OCI-LY1 (cell line): ENCODE measurements around the gene ADAT3.

Source experiments
- H2AFZ ChIP-seq: fragments of 200-600 bp; sonication (generic), shearing (Covaris generic); 2 replicates; pipeline ENCODE4 v1.6.0; 2014; ENCODE audit warnings: antibody characterized with exemption, mild to moderate bottlenecking, low read length
- H3F3A ChIP-seq: fragments of 200-600 bp; sonication (generic), shearing (Covaris generic); 2 replicates; pipeline ENCODE4 v1.6.0; 2014; ENCODE audit warnings: mild to moderate bottlenecking, antibody characterized with exemption, low read length, moderate library complexity; ENCODE audit not compliant: insufficient read depth
- H3K27ac ChIP-seq: fragments of 200-600 bp; sonication (generic); 2 replicates; pipeline ENCODE4 v1.5.1; 2014; ENCODE audit warnings: low read length, mixed run types, mild to moderate bottlenecking, low read depth; ENCODE audit not compliant: poor library complexity, severe bottlenecking
- H3K27me3 ChIP-seq: fragments of 200-600 bp; sonication (generic); 2 replicates; pipeline ENCODE4 v1.6.0; 2014; ENCODE audit warnings: antibody characterized with exemption, mild to moderate bottlenecking, low read length, moderate library complexity; ENCODE audit not compliant: insufficient read depth
- H3K36me3 ChIP-seq: fragments of 200-600 bp; sonication (generic); 2 replicates; pipeline ENCODE4 v1.6.1; 2014; ENCODE audit warnings: mild to moderate bottlenecking, antibody characterized with exemption, low read length, moderate library complexity, mixed read lengths; ENCODE audit not compliant: insufficient read depth
- H3K4me1 ChIP-seq: fragments of 200-600 bp; sonication (generic); 2 replicates; pipeline ENCODE4 v1.5.1; 2014; ENCODE audit warnings: mild to moderate bottlenecking, low read length, moderate library complexity; ENCODE audit not compliant: insufficient read depth, severe bottlenecking
- H3K4me2 ChIP-seq: fragments of 200-600 bp; sonication (generic), shearing (Covaris generic); 2 replicates; pipeline ENCODE4 v1.6.1; 2014; ENCODE audit warnings: low read length
- H3K4me3 ChIP-seq: fragments of 200-600 bp; sonication (generic); 2 replicates; pipeline ENCODE4 v1.5.1; 2014; ENCODE audit warnings: low read length, low read depth, mild to moderate bottlenecking, mixed read lengths; ENCODE audit not compliant: poor library complexity, severe bottlenecking
- H3K79me2 ChIP-seq: fragments of 200-600 bp; shearing (Covaris generic); 2 replicates; pipeline ENCODE4 v1.6.1; 2016; ENCODE audit warnings: mixed run types, low read length, mixed read lengths; ENCODE audit not compliant: insufficient read depth
- H3K9ac ChIP-seq: fragments of 200-600 bp; sonication (generic), shearing (Covaris generic); 2 replicates; pipeline ENCODE4 v1.6.1; 2014; ENCODE audit warnings: mild to moderate bottlenecking, low read length, mixed read lengths
- H3K9me2 ChIP-seq: fragments of 200-600 bp; sonication (generic), shearing (Covaris generic); 2 replicates; pipeline ENCODE4 v1.6.1; 2014; ENCODE audit warnings: low read depth, mild to moderate bottlenecking, low read length, mixed read lengths
- H3K9me3 ChIP-seq: fragments of 200-600 bp; shearing (Covaris generic); 2 replicates; pipeline ENCODE4 v1.6.1; 2014; ENCODE audit warnings: low read length, mixed read lengths
- H4K20me1 ChIP-seq: fragments of 200-600 bp; sonication (generic), shearing (Covaris generic); 2 replicates; pipeline ENCODE4 v1.6.0; 2016; ENCODE audit warnings: mild to moderate bottlenecking, low read length; ENCODE audit not compliant: insufficient read depth
- CTCF ChIP-seq: fragments of 200-600 bp; sonication (generic), shearing (Covaris generic); IDR thresholded peaks from 2 replicates; pipeline ENCODE4 v1.5.1; 2017; ENCODE audit warnings: mild to moderate bottlenecking, antibody characterized with exemption, low read length, moderate library complexity, mixed read lengths
- EZH2 ChIP-seq: fragments of 200-600 bp; sonication (generic), shearing (Covaris generic); IDR thresholded peaks from 2 replicates; pipeline ENCODE4 v1.8.0; 2017; ENCODE audit warnings: borderline replicate concordance, mixed run types, mild to moderate bottlenecking, antibody characterized with exemption, low read length, moderate library complexity, mixed read lengths

ADAT3 gene

GRCh38 chr19:1955171-1956121 lies 50.2 kb downstream of the ADAT3 start:
- Histone ChIP-seq H3K9me3 (no peaks in the 10 kb centered on the region), H3K9me2 (no peaks in the 10 kb centered on the region), H3F3A (no peaks in the 10 kb centered on the region), H3K4me3 (no peak overlapping the region), H3K9ac (no peak overlapping the region), H3K4me2 (no peak overlapping the region), H2AFZ (no peak overlapping the region), H3K27ac (no peak overlapping the region), H3K36me3 (peaks cover 18% of the 10 kb centered on the region; the same call in 1 of the 2 replicates), H4K20me1 (no peaks in the 10 kb centered on the region), H3K4me1 (peaks cover 8% of the 10 kb centered on the region), H3K79me2 (no peaks in the 10 kb centered on the region), H3K27me3 (no peaks in the 10 kb centered on the region)
- no peak for TF ChIP-seq CTCF
- TF ChIP-seq EZH2 = no peak

GRCh38 chr19:1956122-1956494 lies 50.9 kb downstream of the ADAT3 start:
- Histone ChIP-seq H4K20me1 (no peaks in the 10 kb centered on the region), H3K9ac (no peak overlapping the region), H3K36me3 (peaks cover 18% of the 10 kb centered on the region; the same call in 1 of the 2 replicates), H3K4me2 (no peak overlapping the region), H3K4me1 (peaks cover 11% of the 10 kb centered on the region), H3K27me3 (no peaks in the 10 kb centered on the region), H3K9me3 (no peaks in the 10 kb centered on the region), H3K4me3 (no peak overlapping the region), H3K79me2 (no peaks in the 10 kb centered on the region), H3F3A (no peaks in the 10 kb centered on the region), H3K9me2 (no peaks in the 10 kb centered on the region), H3K27ac (no peak overlapping the region), H2AFZ (no peak overlapping the region)
- TF ChIP-seq EZH2 = no peak
- TF ChIP-seq CTCF = no peak

GRCh38 chr19:1956868-1957492 lies 51.8 kb downstream of the ADAT3 start:
- Histone ChIP-seq H3K27ac (no peak overlapping the region), H3K9me2 (no peaks in the 10 kb centered on the region), H3K4me2 (no peak overlapping the region), H2AFZ (no peak overlapping the region), H3K4me3 (no peak overlapping the region), H3F3A (no peaks in the 10 kb centered on the region), H3K4me1 (peaks cover 11% of the 10 kb centered on the region), H3K79me2 (no peaks in the 10 kb centered on the region), H3K36me3 (peaks cover 23% of the 10 kb centered on the region; the same call in 1 of the 2 replicates), H3K9me3 (no peaks in the 10 kb centered on the region), H3K9ac (no peak overlapping the region), H4K20me1 (no peaks in the 10 kb centered on the region), H3K27me3 (no peaks in the 10 kb centered on the region)
- TF ChIP-seq EZH2 (no peak), CTCF (no peak)
